OCI-LY7 (cell line): ENCODE measurements around the gene CRABP2. TPM values are rescaled to one million over a fixed set of nuclear protein-coding genes. Genes with fewer than 3 reads are reported as not detected.
A peak's percentile ranks its signal among the peaks of the same experiment; 100 is the strongest.

ENCODE experiments used
- BruUV-seq: library from RNA; stranded (reverse); fragments of 400-500 nt; replicated peaks from 2 replicates; lab custom pipeline; 2021; lab: Mats Ljungman, UMichigan
- CTCF ChIA-PET: fragments of 300-600 bp; sonication (Branson Sonifier 250); formaldehyde crosslinking; loops from one replicate; lab custom pipeline; 2022; ENCODE audit warnings: antibody characterized with exemption; ENCODE audit not compliant: unreplicated experiment; lab: Charles Lee
- POLR2A ChIA-PET: fragments of 300-600 bp; sonication (Branson Sonifier 250); formaldehyde crosslinking; loops from one replicate; lab custom pipeline; 2022; ENCODE audit warnings: antibody characterized with exemption; lab: Charles Lee
- DNase-seq: peaks from one replicate; pipeline ENCODE4 v3.0.0-alpha.2; 2015; ENCODE audit warnings: low spot score
- H2AFZ ChIP-seq: fragments of 200-600 bp; sonication (generic), shearing (Covaris generic); 2 replicates; pipeline ENCODE4 v1.6.1; 2014; ENCODE audit warnings: mild to moderate bottlenecking, antibody characterized with exemption, low read length, moderate library complexity
- H3K27ac ChIP-seq: fragments of 200-600 bp; sonication (generic); 2 replicates; pipeline ENCODE4 v1.5.1; 2014; ENCODE audit warnings: mixed run types, low read depth, mild to moderate bottlenecking, moderate library complexity, low read length, inconsistent platforms; ENCODE audit not compliant: poor library complexity, severe bottlenecking
- H3K36me3 ChIP-seq: fragments of 200-600 bp; sonication (generic); 2 replicates; pipeline ENCODE4 v1.6.1; 2014; ENCODE audit warnings: mild to moderate bottlenecking, antibody characterized with exemption, low read length, moderate library complexity, mixed read lengths; ENCODE audit not compliant: insufficient read depth
- H3K4me1 ChIP-seq: fragments of 200-600 bp; sonication (generic); 2 replicates; pipeline ENCODE4 v1.5.1; 2014; ENCODE audit warnings: mild to moderate bottlenecking, low read length; ENCODE audit not compliant: insufficient read depth, poor library complexity, severe bottlenecking
- H3K4me2 ChIP-seq: fragments of 200-600 bp; sonication (generic); 2 replicates; pipeline ENCODE4 v1.6.1; 2014; ENCODE audit warnings: mild to moderate bottlenecking, low read length
- H3K4me3 ChIP-seq: fragments of 200-600 bp; sonication (generic); 2 replicates; pipeline ENCODE4 v1.5.1; 2014; ENCODE audit warnings: mild to moderate bottlenecking, low read depth, low read length; ENCODE audit not compliant: poor library complexity, severe bottlenecking
- H3K79me2 ChIP-seq: fragments of 200-600 bp; sonication (generic); 2 replicates; pipeline ENCODE4 v1.6.1; 2016; ENCODE audit warnings: low read depth, mild to moderate bottlenecking, low read length, moderate library complexity, mixed read lengths; ENCODE audit not compliant: insufficient read depth
- H3K9me2 ChIP-seq: fragments of 200-600 bp; sonication (generic); 2 replicates; pipeline ENCODE4 v1.6.1; 2016; ENCODE audit warnings: mild to moderate bottlenecking, low read length, mixed read lengths; ENCODE audit not compliant: insufficient read depth
- H3K9me3 ChIP-seq: fragments of 200-600 bp; sonication (generic); 2 replicates; pipeline ENCODE4 v1.6.1; 2014; ENCODE audit warnings: mild to moderate bottlenecking, mixed run types, low read length, mixed read lengths
- H4K20me1 ChIP-seq: fragments of 200-600 bp; sonication (generic); 2 replicates; pipeline ENCODE4 v1.6.1; 2014; ENCODE audit warnings: mild to moderate bottlenecking, antibody characterized with exemption, low read length, moderate library complexity, mixed read lengths; ENCODE audit not compliant: insufficient read depth
- CTCF ChIP-seq: fragments of 200-600 bp; sonication (generic); conservative IDR thresholded peaks from 2 replicates; pipeline ENCODE4 v1.5.1; 2014; ENCODE audit warnings: mild to moderate bottlenecking, antibody characterized with exemption, low read length, moderate library complexity, mixed read lengths
- EZH2phosphoT487 ChIP-seq: fragments of 200-600 bp; sonication (generic); IDR thresholded peaks from 2 replicates; pipeline ENCODE4 v1.6.1; 2018; ENCODE audit warnings: low read depth, borderline replicate concordance, mild to moderate bottlenecking, mixed run types, antibody characterized with exemption, low read length, moderate library complexity, mixed read lengths
- intact Hi-C: fragments of 100-400 bp; cut with micrococcal nuclease; formaldehyde crosslinking; loops from one replicate; pipeline ENCODE4 v1.10.0; 2022; ENCODE audit not compliant: unreplicated experiment
- total RNA-seq, 2 experiments: library from RNA; depleted of rRNA in 1 of 2; stranded (reverse); fragments of >200 nt in 1 of 2; shearing (Covaris generic) in 1 of 2; gene quantifications; 2 replicates each; pipeline ENCODE4 v1.2.3, GENCODE V29; 2014 to 2022

Gene CRABP2
- total RNA-seq, 2 experiments from 2014 or later = 2.1 to 2.8 TPM

- Histone ChIP-seq H3K9me2 (no peaks in the 10 kb centered on the region), H3K4me3 (no peak overlapping the region), H3K36me3 (no peaks in the 10 kb centered on the region), H3K9me3 (no peaks in the 10 kb centered on the region), H3K4me2 (peak overlapping the region; percentile 10; the same call in 1 of the 2 replicates), H3K79me2 (no peaks in the 10 kb centered on the region), H3K4me1 (peaks cover 39% of the 10 kb centered on the region), H2AFZ (no peak overlapping the region), H4K20me1 (no peaks in the 10 kb centered on the region), H3K27ac (no peak overlapping the region)
- intact Hi-C loops = loop anchor here (1.0 kb wide), 1 partner anchor 31 kb away; no protein-coding TSS in a partner anchor
- no peak for TF ChIP-seq EZH2phosphoT487
- TF ChIP-seq CTCF = peak; percentile 31; the same call in 1 of the 2 replicates
- DNase-seq = no peak
- BruUV-seq = no TSS peak
- CTCF ChIA-PET = interaction anchor here (0.9 to 1.9 kb wide), 6 partner anchors 9 to 34 kb away, joined by 4 to 12 read pairs (median 5); no protein-coding TSS in a partner anchor
- POLR2A ChIA-PET = interaction anchor here (0.8 to 1.5 kb wide), 2 partner anchors 21 to 293 kb away, joined by 3 read pairs; no protein-coding TSS in a partner anchor
Observed at GRCh38 chr1:156657741-156658319, 47.6 kb downstream of the CRABP2 start.

GRCh38 chr1:156656806-156657740 is 48.3 kb downstream of the CRABP2 start:
- Histone ChIP-seq H3K9me2 (no peaks in the 10 kb centered on the region), H3K4me3 (no peak overlapping the region), H3K4me1 (peaks cover 31% of the 10 kb centered on the region), H2AFZ (no peak overlapping the region), H3K79me2 (no peaks in the 10 kb centered on the region), H3K27ac (no peak overlapping the region), H3K36me3 (no peaks in the 10 kb centered on the region), H4K20me1 (no peaks in the 10 kb centered on the region), H3K9me3 (no peaks in the 10 kb centered on the region), H3K4me2 (peak overlapping the region; percentile 10; the same call in 1 of the 2 replicates)
- no TSS peak for BruUV-seq
- intact Hi-C loops = loop anchor here (1.0 kb wide), 1 partner anchor 30 kb away; no protein-coding TSS in a partner anchor
- TF ChIP-seq CTCF (peak; percentile 92), EZH2phosphoT487 (no peak)
- ChIA-PET POLR2A (interaction anchor here (1.5 kb wide), 1 partner anchor 21 kb away, joined by 3 read pairs; no protein-coding TSS in a partner anchor), CTCF (interaction anchor here (0.9 to 2.1 kb wide), 7 partner anchors 9 to 33 kb away, joined by 4 to 12 read pairs (median 6); no protein-coding TSS in a partner anchor)
- peak; percentile 48 for DNase-seq
